Prostate gland (tissue), 2 donors: ENCODE data around the gene RGS7. TPM values are rescaled to one million over a fixed set of nuclear protein-coding genes. Genes with fewer than 3 reads are reported as not detected.

Source experiments
- DNase-seq: peaks from one replicate; pipeline ENCODE4 v3.0.0-alpha.2; 2019; ENCODE audit warnings: low spot score
- H3K27ac ChIP-seq, 2 donors: fragments of 200-600 bp; sonication (generic); 2 replicates each; pipeline ENCODE4 v1.5.1; 2017 to 2019
- H3K27me3 ChIP-seq: fragments of 200-600 bp; sonication (generic); replicated peaks from 2 replicates; pipeline ENCODE4 v1.5.1; 2019; ENCODE audit not compliant: insufficient read depth
- H3K36me3 ChIP-seq, 2 donors: fragments of 200-600 bp; sonication (generic); 1 replicate in 1 of 2; 2 replicates in 1 of 2; pipeline versions ENCODE4 v1.5.1 to v1.8.1; 2017 to 2019
- H3K4me1 ChIP-seq: fragments of 200-600 bp; sonication (generic); replicated peaks from 2 replicates; pipeline ENCODE4 v1.5.1; 2019
- H3K4me3 ChIP-seq, 2 donors: fragments of 200-600 bp; sonication (generic); 2 replicates each; pipeline ENCODE4 v1.5.1; 2017 to 2019
- H3K9me3 ChIP-seq: fragments of 200-600 bp; sonication (generic); 2 replicates; pipeline ENCODE4 v1.5.1; 2017
- CTCF ChIP-seq, 4 experiments: fragments of 200-600 bp in 2 of 4; fragments of 450-650 bp in 2 of 4; sonication (generic) in 2 of 4; IDR thresholded peaks; 1 replicate in 3 of 4; 2 replicates in 1 of 4; pipeline ENCODE4 v1.5.1; 2016 to 2019; ENCODE audit warnings: antibody characterized with exemption in 4 of 4, mild to moderate bottlenecking in 2 of 4, moderate library complexity in 2 of 4
- POLR2A ChIP-seq: fragments of 450-650 bp; IDR thresholded peaks from one replicate; pipeline ENCODE4 v1.6.1; 2016; ENCODE audit warnings: antibody characterized with exemption, mild to moderate bottlenecking
- POLR2AphosphoS5 ChIP-seq: sonication (generic); formaldehyde crosslinking; IDR thresholded peaks from one replicate; pipeline ENCODE4 v1.6.1; 2017; ENCODE audit warnings: antibody characterized with exemption
- WGBS: methylation state at CpG from one replicate; pipeline ENCODE4 v1.1.5; 2018; 5-methylcytosine and 5-hydroxymethylcytosine counted together
- intact Hi-C: fragments of 100-400 bp; cut with DNase I; formaldehyde crosslinking; loops from one replicate; pipeline ENCODE4 v1.14.2; 2022
- total RNA-seq, 2 donors: library from RNA; depleted of rRNA; stranded (reverse); fragments of >200 nt; gene quantifications; one replicate each; pipeline ENCODE4 v1.1.0, GENCODE V29; 2016

Gene RGS7
- total RNA-seq, 2 donors from 2014 or later, result 0.32 to 1.3 TPM

- intact Hi-C loops, result no loop called here
- no peak overlapping the region for H3K27ac ChIP-seq
- no peaks in the 10 kb centered on the region for H3K27me3 ChIP-seq
- H3K9me3 ChIP-seq, result no peaks in the 10 kb centered on the region
- WGBS, result 43% methylated on average over 5 of the region's 5 CpGs
- H3K36me3 ChIP-seq, result no peaks in the 10 kb centered on the region
- TF ChIP-seq CTCF (IDR thresholded peaks at IDR 0.05) (no peak), POLR2AphosphoS5 (no peak), POLR2A (no peak)
- H3K4me3 ChIP-seq, result no peak overlapping the region
- H3K4me1 ChIP-seq, result no peaks in the 10 kb centered on the region
- DNase-seq, result no peak
Observed at GRCh38 chr1:241391926-241392710, 35.1 kb upstream of the RGS7 start.

- TF ChIP-seq POLR2A, result no peak
- no peak for TF ChIP-seq POLR2AphosphoS5
- TF ChIP-seq CTCF (IDR thresholded peaks at IDR 0.05), result no peak
- 88% methylated on average over 2 of the region's 2 CpGs for WGBS
Observed at GRCh38 chr1:241390526-241390925, 33.5 kb upstream of the RGS7 start.

GRCh38 chr1:241389400-241389799 is 32.4 kb upstream of the RGS7 start:
- Histone ChIP-seq H3K4me3 (no peak overlapping the region), H3K27me3 (no peaks in the 10 kb centered on the region), H3K36me3 (no peaks in the 10 kb centered on the region), H3K9me3 (no peaks in the 10 kb centered on the region), H3K4me1 (no peaks in the 10 kb centered on the region), H3K27ac (no peak overlapping the region)
- 65% methylated on average over 3 of the region's 3 CpGs for WGBS
- no peak for TF ChIP-seq POLR2AphosphoS5
- no peak for TF ChIP-seq CTCF (IDR thresholded peaks at IDR 0.05)
- TF ChIP-seq POLR2A, result no peak
- DNase-seq, result no peak
- intact Hi-C loops, result no loop called here

More at GRCh38 chr1:241390526-241390925, 33.5 kb upstream of the RGS7 start:
- intact Hi-C loops, result no loop called here
- Histone ChIP-seq H3K27ac (no peak overlapping the region), H3K27me3 (no peaks in the 10 kb centered on the region), H3K9me3 (no peaks in the 10 kb centered on the region), H3K4me1 (no peaks in the 10 kb centered on the region), H3K4me3 (no peak overlapping the region), H3K36me3 (no peaks in the 10 kb centered on the region)
- DNase-seq, result no peak

GRCh38 chr1:241387216-241387615 is 30.2 kb upstream of the RGS7 start:
- no peaks in the 10 kb centered on the region for H3K9me3 ChIP-seq
- DNase-seq, result no peak
- H3K4me1 ChIP-seq, result no peaks in the 10 kb centered on the region
- intact Hi-C loops, result no loop called here
- no peaks in the 10 kb centered on the region for H3K36me3 ChIP-seq
- no peak overlapping the region for H3K27ac ChIP-seq
- H3K27me3 ChIP-seq, result no peaks in the 10 kb centered on the region
- H3K4me3 ChIP-seq, result no peak overlapping the region
- TF ChIP-seq CTCF (IDR thresholded peaks at IDR 0.05), result no peak
- TF ChIP-seq POLR2A, result no peak

DNA sequence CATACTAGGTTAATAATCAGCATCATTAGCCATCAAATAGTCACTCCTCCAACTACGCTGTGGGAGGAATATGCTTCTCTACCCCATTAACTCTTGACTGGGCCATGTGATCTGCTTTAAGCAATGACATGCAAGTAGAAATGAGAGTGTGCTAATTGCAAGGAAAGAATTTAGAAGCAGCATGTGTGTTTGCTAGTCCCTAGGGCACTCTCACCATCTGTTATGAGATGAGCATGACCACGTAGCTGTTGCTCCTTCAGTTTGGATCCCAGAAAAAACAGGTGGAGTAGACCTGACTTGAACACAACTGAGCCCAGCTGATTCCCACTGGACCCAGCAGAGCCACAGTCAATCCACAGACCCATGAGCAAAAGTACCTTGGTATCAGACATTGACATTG is 19.7 kb upstream of the RGS7 start:
- Histone ChIP-seq H3K27me3 (no peaks in the 10 kb centered on the region), H3K27ac (no peak overlapping the region), H3K9me3 (no peaks in the 10 kb centered on the region), H3K36me3 (no peaks in the 10 kb centered on the region), H3K4me1 (no peaks in the 10 kb centered on the region), H3K4me3 (no peak overlapping the region)
- 61% methylated on average over 2 of the region's 2 CpGs for WGBS
- intact Hi-C loops, result no loop called here
- TF ChIP-seq POLR2AphosphoS5, result no peak
- TF ChIP-seq POLR2A, result no peak
- no peak for TF ChIP-seq CTCF (IDR thresholded peaks at IDR 0.05)
- DNase-seq, result no peak
